Measurements from ENCODE around the gene CMYA5. TPM values are rescaled to one million over a fixed set of nuclear protein-coding genes. Genes with fewer than 3 reads are reported as not detected.

The CMYA5 gene
- total RNA-seq, 2 donors from 2014 or later, result 1.6 to 3.3 TPM

GRCh38 chr5:79829260-79829659 lies 139.6 kb downstream of the CMYA5 start:
- Histone ChIP-seq H3K4me1 (peaks cover 2% of the 10 kb centered on the region), H3K4me3 (no peak overlapping the region), H3K27me3 (no peaks in the 10 kb centered on the region), H3K9me3 (no peaks in the 10 kb centered on the region), H3K36me3 (replicated peaks in 1 of 2; ENCODE audit: insufficient read depth in 1 of 2, low read depth in 2 of 2) (no peaks in the 10 kb centered on the region), H3K27ac (no peak overlapping the region)
- ATAC-seq (no peak), DNase-seq (no peak)
- intact Hi-C loops (cut with DNase I), result no loop called here
- no peak for TF ChIP-seq POLR2A (IDR thresholded peaks at IDR 0.05)
- no peak for TF ChIP-seq CTCF (IDR thresholded peaks at IDR 0.05)
- WGBS, 2 donors, result 66 to 69% methylated on average over 6 to 9 of the region's 9 CpGs

- no peaks in the 10 kb centered on the region for H3K27me3 ChIP-seq
- no peaks in the 10 kb centered on the region for H3K36me3 ChIP-seq (replicated peaks in 1 of 2; ENCODE audit: insufficient read depth in 1 of 2, low read depth in 2 of 2)
- no peak overlapping the region for H3K27ac ChIP-seq
- no peak for ATAC-seq
- H3K4me3 ChIP-seq, result no peak overlapping the region
- TF ChIP-seq POLR2A (IDR thresholded peaks at IDR 0.05), result no peak
- TF ChIP-seq CTCF (IDR thresholded peaks at IDR 0.05), result no peak
- 75 to 76% methylated on average over 10 of the region's 10 CpGs for WGBS, 2 donors
- H3K9me3 ChIP-seq, result no peaks in the 10 kb centered on the region
- peaks cover 15% of the 10 kb centered on the region for H3K4me1 ChIP-seq
- DNase-seq, result peak in 2 of 4 donors; percentile 19 to 38
- intact Hi-C loops (cut with DNase I), result no loop called here
Measured at GRCh38 chr5:79831381-79832309, 142.0 kb downstream of the CMYA5 start.

- H3K4me1 ChIP-seq, result peaks cover 15% of the 10 kb centered on the region
- intact Hi-C loops (cut with DNase I), result no loop called here
- no peak for ATAC-seq
- H3K27me3 ChIP-seq, result no peaks in the 10 kb centered on the region
- H3K36me3 ChIP-seq (replicated peaks in 1 of 2; ENCODE audit: insufficient read depth in 1 of 2, low read depth in 2 of 2), result no peaks in the 10 kb centered on the region
- DNase-seq, result no peak
- no peak for TF ChIP-seq POLR2A (IDR thresholded peaks at IDR 0.05)
- TF ChIP-seq CTCF (IDR thresholded peaks at IDR 0.05), result no peak
- H3K4me3 ChIP-seq, result no peak overlapping the region
- no peak overlapping the region for H3K27ac ChIP-seq
- no peaks in the 10 kb centered on the region for H3K9me3 ChIP-seq
- 89 to 93% methylated on average over 4 of the region's 4 CpGs for WGBS, 2 donors
Measured at GRCh38 chr5:79832911-79833310, 143.3 kb downstream of the CMYA5 start.

DNA sequence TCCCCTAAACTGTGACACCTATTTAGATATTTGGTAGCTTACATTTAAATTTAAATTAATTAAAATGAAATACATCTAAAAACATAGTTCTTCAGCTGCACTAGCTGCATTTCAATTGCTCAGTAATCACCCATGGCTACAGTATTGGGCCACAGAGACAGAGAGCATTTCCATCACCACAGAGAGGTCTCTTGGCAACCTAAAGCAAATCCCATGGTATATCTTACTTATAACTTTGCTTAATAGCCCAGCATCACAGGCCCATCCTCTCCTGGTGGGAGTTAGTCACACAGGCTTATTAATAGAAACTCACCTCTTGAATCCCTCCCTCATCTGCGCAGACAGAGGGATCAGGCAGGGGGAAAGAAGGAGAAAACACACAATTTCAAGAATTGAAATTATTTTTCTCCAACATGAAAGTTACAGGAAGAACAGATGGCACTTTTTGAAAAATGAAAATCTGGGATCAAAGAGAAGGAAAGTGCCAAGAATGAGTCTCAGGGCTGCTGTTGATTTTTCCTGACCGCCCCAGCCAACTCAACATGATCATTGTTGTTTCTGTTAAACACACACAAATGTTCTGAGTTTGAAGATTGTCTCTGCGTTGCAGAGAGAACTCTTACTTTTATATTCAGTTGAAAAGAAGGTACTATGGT lies 144.6 kb downstream of the CMYA5 start:
- H3K36me3 ChIP-seq (replicated peaks in 1 of 2; ENCODE audit: insufficient read depth in 1 of 2, low read depth in 2 of 2), result no peaks in the 10 kb centered on the region
- H3K27ac ChIP-seq, result peak overlapping the region in 3 of 4 donors; percentile 58 to 75 (median 65)
- peaks cover 15% of the 10 kb centered on the region for H3K4me1 ChIP-seq
- H3K27me3 ChIP-seq, result no peaks in the 10 kb centered on the region
- WGBS, 2 donors, result 42 to 47% methylated on average over 3 of the region's 3 CpGs
- no peak overlapping the region for H3K4me3 ChIP-seq
- intact Hi-C loops (cut with DNase I), result no loop called here
- no peaks in the 10 kb centered on the region for H3K9me3 ChIP-seq
- DNase-seq (peak in 1 of 4 donors; percentile 13), ATAC-seq (peak; percentile 54)
- TF ChIP-seq POLR2A (IDR thresholded peaks at IDR 0.05) (no peak), CTCF (IDR thresholded peaks at IDR 0.05) (no peak)
